BJ (cell line): ENCODE data around the gene PSD2. TPM values are rescaled to one million over a fixed set of nuclear protein-coding genes. Genes with fewer than 3 reads are reported as not detected.

ENCODE experiments used
- CTCF ChIA-PET: fragments of 350-600 bp; formaldehyde crosslinking; extraction: SDS; loops from one replicate; lab custom pipeline; 2021; ENCODE audit warnings: antibody characterized with exemption, inconsistent platforms; lab: Yijun Ruan, JAX
- POLR2A ChIA-PET: fragments of 300-600 bp; sonication (Branson Sonifier 250); formaldehyde crosslinking; extraction: SDS; loops from one replicate; lab custom pipeline; 2021; ENCODE audit warnings: antibody characterized with exemption; lab: Charles Lee
- DNase-seq: peaks from one replicate; pipeline ENCODE4 v3.0.0-alpha.2; 2011; ENCODE audit warnings: low read depth
- H3K27me3 ChIP-seq: 2 replicates; pipeline ENCODE4 v1.6.0; 2011; ENCODE audit warnings: low read length; ENCODE audit not compliant: control insufficient read depth, insufficient read depth
- H3K36me3 ChIP-seq: 2 replicates; pipeline ENCODE4 v1.5.1; 2011; ENCODE audit warnings: low read length; ENCODE audit not compliant: control insufficient read depth, insufficient read depth
- H3K4me3 ChIP-seq: 2 replicates; pipeline ENCODE4 v1.5.1; 2011; ENCODE audit warnings: low read depth, mild to moderate bottlenecking, control low read depth, low read length
- CTCF ChIP-seq: IDR thresholded peaks from 2 replicates; pipeline ENCODE4 v1.5.1; 2011; ENCODE audit warnings: low read depth, mild to moderate bottlenecking, control low read depth, inconsistent platforms, low read length, moderate library complexity; ENCODE audit not compliant: insufficient read depth
- polyA plus RNA-seq: library from polyadenylated mRNA; depleted of rRNA; stranded (reverse); fragments of >200 nt; gene quantifications from 2 replicates; pipeline ENCODE4 v1.2.3, GENCODE V29; 2011

The PSD2 gene
- polyA plus RNA-seq, 1 experiment: 0.04 TPM

GRCh38 chr5:139831624-139832023, 36.0 kb downstream of the PSD2 start:
- H3K27me3 ChIP-seq: peaks cover 3% of the 10 kb centered on the region
- CTCF ChIA-PET: interaction anchor here (1.2 kb wide), 1 partner anchor 12 kb away, joined by 3 read pairs; no protein-coding TSS in a partner anchor

DNA sequence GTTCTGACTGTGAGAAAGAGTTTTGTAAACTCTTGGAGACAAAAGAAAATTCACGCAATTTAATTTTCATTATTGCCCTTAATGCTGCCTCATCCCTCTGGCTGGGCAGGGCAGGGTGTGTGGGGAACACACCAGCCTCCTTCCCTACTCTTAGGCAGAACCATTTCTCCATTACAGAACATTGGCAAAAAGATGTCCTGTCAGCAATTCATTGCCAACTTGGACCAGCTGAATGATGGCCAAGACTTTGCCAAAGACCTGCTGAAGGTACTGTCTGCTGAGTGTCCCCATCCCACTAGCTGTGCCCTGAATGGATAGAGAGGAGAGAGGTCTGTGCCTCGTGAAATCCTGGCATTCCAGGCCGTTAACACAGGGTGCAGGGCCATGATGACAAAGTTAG, 37.9 kb downstream of the PSD2 start:
- Histone ChIP-seq H3K36me3 (no peaks in the 10 kb centered on the region), H3K4me3 (no peak overlapping the region), H3K27me3 (peaks cover 3% of the 10 kb centered on the region)
- TF ChIP-seq CTCF: no peak
- ChIA-PET CTCF (interaction anchor here (1.3 kb wide), 2 partner anchors 10 to 30 kb away, joined by 3 to 4 read pairs; no protein-coding TSS in a partner anchor), POLR2A (no interaction called here)
- no peak for DNase-seq

More at GRCh38 chr5:139831624-139832023, 36.0 kb downstream of the PSD2 start:
- H3K36me3 ChIP-seq: no peaks in the 10 kb centered on the region
- POLR2A ChIA-PET: no interaction called here
- no peak for DNase-seq
- TF ChIP-seq CTCF: no peak
- no peak overlapping the region for H3K4me3 ChIP-seq

DNA sequence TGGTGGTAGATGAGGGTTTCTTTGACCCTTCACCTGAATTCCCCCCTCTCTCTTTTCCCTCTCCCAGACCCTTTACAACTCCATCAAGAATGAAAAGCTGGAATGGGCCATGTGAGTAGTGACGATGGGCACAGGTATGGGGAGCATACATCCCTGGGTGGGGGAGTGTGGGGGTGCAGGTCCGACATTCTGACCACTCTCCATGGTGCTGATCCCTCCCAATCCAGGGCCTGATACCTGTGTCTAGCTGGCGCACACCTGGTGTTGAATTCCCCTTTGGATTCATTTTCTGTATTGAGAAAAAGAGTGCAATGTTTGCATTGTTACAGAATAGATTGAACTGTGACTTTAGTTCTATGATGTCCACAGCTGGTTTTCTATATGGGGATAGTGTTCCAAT, 40.0 kb downstream of the PSD2 start:
- DNase-seq: no peak
- ChIA-PET CTCF (interaction anchor here (5.2 kb wide), 1 partner anchor 48 kb away, joined by 23 read pairs; no protein-coding TSS in a partner anchor), POLR2A (no interaction called here)
- Histone ChIP-seq H3K36me3 (no peaks in the 10 kb centered on the region), H3K27me3 (peaks cover 3% of the 10 kb centered on the region; the same call in 1 of the 2 replicates), H3K4me3 (no peak overlapping the region)
- no peak for TF ChIP-seq CTCF

- ChIA-PET CTCF (interaction anchor here (5.2 kb wide), 1 partner anchor 49 kb away, joined by 23 read pairs; no protein-coding TSS in a partner anchor), POLR2A (no interaction called here)
- H3K36me3 ChIP-seq: no peaks in the 10 kb centered on the region
- no peak for DNase-seq
- H3K27me3 ChIP-seq: peaks cover 3% of the 10 kb centered on the region; the same call in 1 of the 2 replicates
- TF ChIP-seq CTCF: no peak
- H3K4me3 ChIP-seq: no peak overlapping the region
These were observed 41.0 kb downstream of the PSD2 start for GRCh38 chr5:139836469-139837208.

GRCh38 chr5:139837711-139838380, 42.2 kb downstream of the PSD2 start:
- CTCF ChIA-PET: interaction anchor here (1.5 to 5.2 kb wide), 2 partner anchors 25 to 50 kb away, joined by 3 to 23 read pairs; no protein-coding TSS in a partner anchor

More at GRCh38 chr5:139837711-139838380, 42.2 kb downstream of the PSD2 start:
- POLR2A ChIA-PET: no interaction called here
- no peaks in the 10 kb centered on the region for H3K36me3 ChIP-seq
- TF ChIP-seq CTCF: no peak
- no peak for DNase-seq
- no peak overlapping the region for H3K4me3 ChIP-seq
- H3K27me3 ChIP-seq: peaks cover 5% of the 10 kb centered on the region
